Small intestine (tissue), 7 donors: ENCODE measurements around the gene PRKAG2. TPM values are rescaled to one million over a fixed set of nuclear protein-coding genes. Genes with fewer than 3 reads are reported as not detected.

Experiments used
- DNase-seq, 2 donors: peaks; one replicate each; pipeline versions ENCODE4 v3.0.0 to v3.0.0-alpha.2; 2013
- FAIRE-seq: peaks from 2 replicates; lab custom pipeline; 2012; peaks lifted over from hg19 to GRCh38; lab: Jason Lieb, UNC
- H3K27ac ChIP-seq, 3 donors: one replicate each; pipeline ENCODE4 v1.5.1; 2013; ENCODE audit warnings: low read length in 2 of 3, mild to moderate bottlenecking in 2 of 3, control low read depth in 1 of 3, inconsistent platforms in 1 of 3, low read depth in 1 of 3, moderate library complexity in 1 of 3
- H3K27me3 ChIP-seq, 3 donors: one replicate each; pipeline ENCODE4 v1.6.1; 2013; ENCODE audit warnings: low read length in 3 of 3, inconsistent platforms in 1 of 3; ENCODE audit not compliant: control insufficient read depth in 3 of 3, insufficient read depth in 3 of 3
- H3K36me3 ChIP-seq, 3 donors: one replicate each; pipeline ENCODE4 v1.6.1; 2013; ENCODE audit warnings: low read length in 3 of 3, inconsistent platforms in 1 of 3, low read depth in 1 of 3, mild to moderate bottlenecking in 1 of 3, moderate library complexity in 1 of 3; ENCODE audit not compliant: control insufficient read depth in 3 of 3, insufficient read depth in 2 of 3
- H3K4me1 ChIP-seq, 3 donors: one replicate each; pipeline ENCODE4 v1.6.1; 2013; ENCODE audit warnings: low read length in 2 of 3, inconsistent platforms in 1 of 3, low read depth in 1 of 3, mild to moderate bottlenecking in 1 of 3, moderate library complexity in 1 of 3; ENCODE audit not compliant: control insufficient read depth in 3 of 3, insufficient read depth in 2 of 3
- H3K4me3 ChIP-seq, 3 donors: one replicate each; pipeline ENCODE4 v1.5.1; 2013; ENCODE audit warnings: low read length in 3 of 3, control low read depth in 1 of 3, inconsistent platforms in 1 of 3, low read depth in 1 of 3, mild to moderate bottlenecking in 1 of 3, moderate library complexity in 1 of 3
- H3K9me3 ChIP-seq, 2 donors: one replicate each; pipeline ENCODE4 v1.6.1; 2013; ENCODE audit warnings: low read depth in 1 of 2, low read length in 1 of 2; ENCODE audit not compliant: control insufficient read depth in 2 of 2, insufficient read depth in 1 of 2
- WGBS, 3 donors: extraction: QIAGEN DNeasy Blood & Tissue Kit; methylation state at CpG; one replicate each; pipeline ENCODE4 v1.1.7; 2013; 5-methylcytosine and 5-hydroxymethylcytosine counted together
- polyA plus RNA-seq, 4 donors: library from polyadenylated mRNA; stranded (reverse) in 3 of 4; unstranded in 1 of 4; fragments of 200-250 nt in 3 of 4; fragments of 120-200 nt in 1 of 4; gene quantifications; one replicate each; pipeline versions ENCODE4 v1.2.1 to v1.2.3, GENCODE V29; 2013
- donor health status: healthy with polysubstance abuse.
- donor health status: control.
- donor health status: control.
- donor health status: Bipolar disorder and iron deficiency.
- donor health status: healthy.

Gene PRKAG2
- polyA plus RNA-seq, 4 donors: 26.3 to 57.9 (median 49.4) TPM

DNA sequence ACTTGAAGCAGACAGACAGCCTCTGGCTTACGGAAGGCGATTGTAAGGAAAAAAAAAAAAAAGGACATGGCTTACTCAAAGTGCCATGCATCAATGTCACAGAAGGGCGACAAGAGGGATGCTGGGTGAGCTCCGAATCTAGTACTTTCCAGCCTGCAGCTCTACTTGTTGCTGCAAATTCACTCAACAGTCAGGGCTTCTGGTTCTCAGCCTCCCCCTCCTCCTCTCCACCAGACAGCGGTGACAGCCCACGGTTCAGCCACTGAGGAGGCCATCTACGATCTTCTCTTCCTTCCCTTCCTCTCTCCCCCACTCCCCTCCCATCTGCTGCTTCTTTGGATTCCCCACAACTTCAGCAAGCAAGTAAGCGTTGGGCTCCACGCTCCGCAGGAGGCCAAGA lies 63.5 kb downstream of the PRKAG2 start:
- 75 to 90% (median 88%) methylated on average over 10 of the region's 10 CpGs for WGBS, 3 donors
- H3K4me3 ChIP-seq: no peak overlapping the region
- peaks cover 2 to 72% (median 12%) of the 10 kb centered on the region in 3 donors for H3K4me1 ChIP-seq
- H3K36me3 ChIP-seq: peaks cover 0 to 55% (median 0%) of the 10 kb centered on the region in 3 donors
- H3K27me3 ChIP-seq: no peaks in the 10 kb centered on the region
- no peak overlapping the region for H3K27ac ChIP-seq
- no peak for DNase-seq
- H3K9me3 ChIP-seq: no peaks in the 10 kb centered on the region
- FAIRE-seq: no peak

DNA sequence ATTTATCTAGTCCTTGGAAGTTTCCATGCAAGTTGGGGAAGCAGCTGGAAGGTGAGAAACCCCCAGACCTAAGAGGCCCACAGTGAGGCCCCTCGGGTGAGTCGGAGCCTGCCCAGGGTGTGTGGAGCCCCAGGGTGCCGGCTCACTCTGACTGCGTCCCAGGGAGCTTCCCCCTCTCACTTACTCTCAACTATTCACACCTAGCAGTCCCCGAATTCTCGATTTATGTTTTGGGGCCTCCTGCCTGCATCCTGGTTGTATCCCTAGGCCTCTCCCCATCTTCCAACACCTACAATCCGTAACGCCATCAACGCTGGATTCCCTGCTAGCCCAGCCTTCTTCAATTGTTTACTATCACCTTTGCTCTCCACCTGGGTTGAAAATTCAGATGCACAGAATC lies 63.9 kb downstream of the PRKAG2 start:
- no peaks in the 10 kb centered on the region for H3K27me3 ChIP-seq
- 79 to 85% (median 80%) methylated on average over 9 of the region's 9 CpGs for WGBS, 3 donors
- peaks cover 0 to under 1% of the 10 kb centered on the region in 2 donors for H3K9me3 ChIP-seq

DNA sequence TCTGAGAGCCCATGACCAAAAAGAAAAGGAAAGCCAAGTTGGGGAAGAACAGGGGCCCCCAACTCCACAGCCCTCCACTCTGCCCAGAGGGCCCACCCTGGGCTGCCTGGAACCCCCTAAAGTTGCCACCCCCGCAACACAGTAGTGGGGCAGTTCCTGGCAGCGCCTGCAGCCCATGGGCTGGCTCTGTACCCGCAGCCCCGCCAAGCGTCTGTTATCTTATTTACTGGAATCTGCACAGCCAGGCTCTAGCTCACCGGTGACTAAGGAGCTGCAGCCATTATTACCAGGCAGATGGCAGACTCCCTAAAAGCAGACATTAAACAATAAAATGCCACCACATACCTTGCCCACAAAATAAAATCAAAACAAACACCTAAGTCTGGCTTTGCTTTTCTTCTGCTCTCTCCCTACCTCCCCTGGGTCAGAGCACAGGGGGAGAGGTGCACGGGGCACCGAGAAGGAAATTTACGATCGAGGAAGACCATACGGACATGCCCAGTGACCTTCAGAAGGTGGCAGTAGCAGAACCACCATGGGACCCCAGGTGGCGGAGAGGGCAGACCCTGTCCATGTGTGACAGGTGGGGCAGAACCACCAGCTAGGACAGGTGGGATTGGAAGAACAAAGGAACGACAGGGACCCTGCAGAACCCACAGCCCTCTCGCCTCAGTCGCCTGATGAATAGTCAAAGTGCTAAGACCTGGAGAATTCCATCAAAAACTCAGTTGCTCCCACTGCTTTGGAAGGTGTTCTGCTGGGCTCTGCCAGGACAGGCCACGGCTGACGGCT lies 66.3 kb downstream of the PRKAG2 start:
- Histone ChIP-seq H3K9me3 (peaks cover 0 to 11% of the 10 kb centered on the region in 2 donors), H3K4me1 (peaks cover 5 to 84% (median 20%) of the 10 kb centered on the region in 3 donors), H3K4me3 (no peak overlapping the region), H3K27ac (peak overlapping the region in 2 of 3 donors; percentile 24 to 98), H3K36me3 (peaks cover 0 to 43% (median 0%) of the 10 kb centered on the region in 3 donors), H3K27me3 (no peaks in the 10 kb centered on the region)
- DNase-seq (peak; percentile 58 to 68), FAIRE-seq (no peak)
- WGBS, 3 donors: 42 to 74% (median 58%) methylated on average over 17 of the region's 17 CpGs

More for the DNA sequence above, 63.9 kb downstream of the PRKAG2 start:
- FAIRE-seq (no peak), DNase-seq (no peak)
- H3K4me1 ChIP-seq: peaks cover 2 to 73% (median 13%) of the 10 kb centered on the region in 3 donors
- H3K36me3 ChIP-seq: peaks cover 0 to 51% (median 0%) of the 10 kb centered on the region in 3 donors
- H3K27ac ChIP-seq: no peak overlapping the region
- no peak overlapping the region for H3K4me3 ChIP-seq

GRCh38 chr7:151809864-151810170 lies 67.1 kb downstream of the PRKAG2 start:
- Histone ChIP-seq H3K27ac (peak overlapping the region in 2 of 3 donors; percentile 24 to 98), H3K9me3 (peaks cover 0 to 15% of the 10 kb centered on the region in 2 donors), H3K27me3 (no peaks in the 10 kb centered on the region), H3K36me3 (peaks cover 0 to 42% (median 0%) of the 10 kb centered on the region in 3 donors), H3K4me3 (no peak overlapping the region), H3K4me1 (peaks cover 5 to 86% (median 20%) of the 10 kb centered on the region in 3 donors)
- DNase-seq (no peak), FAIRE-seq (no peak)
- WGBS, 3 donors: 54 to 81% (median 58%) methylated on average over 5 of the region's 5 CpGs

DNA sequence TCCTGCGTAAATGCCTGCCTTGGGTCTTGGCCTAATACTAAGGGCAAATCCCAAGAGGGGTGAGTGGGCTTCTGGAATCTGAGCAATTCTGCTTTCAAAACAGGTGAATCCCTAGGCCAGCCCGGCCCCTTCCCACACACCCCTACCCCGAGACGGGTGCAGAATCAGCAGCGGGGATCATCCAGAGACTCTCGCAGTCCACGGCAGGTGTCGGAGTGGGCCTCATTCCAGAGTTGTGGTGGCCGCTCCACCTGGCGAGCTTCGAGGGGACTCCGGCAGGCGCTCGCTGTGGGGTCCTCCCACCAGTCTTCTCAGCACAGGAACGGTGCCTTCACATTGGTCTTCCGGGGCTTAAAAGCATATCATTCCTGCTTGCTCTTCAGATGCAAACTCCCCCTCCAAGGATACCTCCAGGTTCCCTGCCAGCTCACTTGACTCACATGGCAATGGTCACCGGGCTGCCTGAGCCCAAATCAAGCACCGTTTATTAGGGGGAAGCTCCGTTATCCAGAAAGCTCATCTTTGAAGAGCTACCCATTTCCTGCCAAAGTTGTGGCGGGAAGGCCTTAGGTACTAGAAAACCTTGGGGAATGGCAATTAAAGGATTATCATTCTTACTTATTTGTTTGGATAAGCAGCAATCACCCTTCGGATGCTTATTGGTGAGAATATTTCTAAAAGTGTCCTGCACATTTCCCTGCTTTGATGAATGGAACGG lies 67.6 kb downstream of the PRKAG2 start:
- H3K9me3 ChIP-seq: peaks cover 0 to 20% of the 10 kb centered on the region in 2 donors
- no peak for DNase-seq
- H3K4me1 ChIP-seq: peaks cover 5 to 90% (median 20%) of the 10 kb centered on the region in 3 donors
- 78 to 87% (median 82%) methylated on average over 22 of the region's 22 CpGs for WGBS, 3 donors
- H3K36me3 ChIP-seq: peaks cover 0 to 42% (median 0%) of the 10 kb centered on the region in 3 donors
- no peaks in the 10 kb centered on the region for H3K27me3 ChIP-seq
- no peak overlapping the region for H3K4me3 ChIP-seq
- peak overlapping the region in 2 of 3 donors; percentile 24 to 98 for H3K27ac ChIP-seq
- no peak for FAIRE-seq

- FAIRE-seq: no peak
- H3K4me3 ChIP-seq: no peak overlapping the region
- peak overlapping the region; percentile 61 to 98 (median 94) for H3K27ac ChIP-seq
- H3K36me3 ChIP-seq: peaks cover 0 to 39% (median 0%) of the 10 kb centered on the region in 3 donors
- peaks cover 0 to 23% of the 10 kb centered on the region in 2 donors for H3K9me3 ChIP-seq
- H3K4me1 ChIP-seq: peaks cover 5 to 90% (median 20%) of the 10 kb centered on the region in 3 donors
- DNase-seq: peak; percentile 94
- 36 to 64% (median 46%) methylated on average over 24 of the region's 24 CpGs for WGBS, 3 donors
- no peaks in the 10 kb centered on the region for H3K27me3 ChIP-seq
These were observed 68.3 kb downstream of the PRKAG2 start for GRCh38 chr7:151808400-151809145.

DNA sequence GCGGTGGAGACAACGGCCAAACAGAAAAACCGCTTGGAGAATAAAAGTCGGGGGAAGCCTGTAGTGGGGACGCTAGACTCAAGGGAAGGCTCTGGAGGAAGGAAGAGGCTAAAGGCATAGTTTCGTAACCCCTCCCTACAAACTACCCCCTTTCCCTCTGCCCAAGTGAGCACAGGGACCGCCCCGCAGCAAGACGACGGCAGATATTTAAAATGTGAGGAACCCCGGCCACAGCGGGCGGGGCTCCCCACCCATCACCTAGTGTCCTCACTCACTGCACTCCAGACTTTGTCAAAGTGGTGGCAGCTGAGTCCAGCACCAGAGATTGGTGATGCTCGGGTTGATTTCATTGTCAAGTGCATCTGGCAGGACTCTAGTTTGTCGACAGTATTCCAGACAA lies 69.1 kb downstream of the PRKAG2 start:
- Histone ChIP-seq H3K4me1 (peaks cover 5 to 90% (median 20%) of the 10 kb centered on the region in 3 donors), H3K27me3 (no peaks in the 10 kb centered on the region)
- no peak for FAIRE-seq

More for the DNA sequence above, 69.1 kb downstream of the PRKAG2 start:
- 73 to 81% (median 78%) methylated on average over 15 of the region's 15 CpGs for WGBS, 3 donors
- Histone ChIP-seq H3K9me3 (peaks cover 0 to 23% of the 10 kb centered on the region in 2 donors), H3K36me3 (peaks cover 0 to 32% (median 0%) of the 10 kb centered on the region in 3 donors), H3K4me3 (no peak overlapping the region), H3K27ac (peak overlapping the region; percentile 56 to 98 (median 94))
- DNase-seq: no peak
